NCI-H345 treated with DMSO at 0.1 percent for 48 hours (cell line): Measurements from ENCODE around the gene GNAT3.

ENCODE experiments used
- DNase-seq: peaks from one replicate; lab custom pipeline; 2025; ENCODE audit not compliant: unreplicated experiment; lab: John Stamatoyannopoulos, UW

Gene GNAT3

DNA sequence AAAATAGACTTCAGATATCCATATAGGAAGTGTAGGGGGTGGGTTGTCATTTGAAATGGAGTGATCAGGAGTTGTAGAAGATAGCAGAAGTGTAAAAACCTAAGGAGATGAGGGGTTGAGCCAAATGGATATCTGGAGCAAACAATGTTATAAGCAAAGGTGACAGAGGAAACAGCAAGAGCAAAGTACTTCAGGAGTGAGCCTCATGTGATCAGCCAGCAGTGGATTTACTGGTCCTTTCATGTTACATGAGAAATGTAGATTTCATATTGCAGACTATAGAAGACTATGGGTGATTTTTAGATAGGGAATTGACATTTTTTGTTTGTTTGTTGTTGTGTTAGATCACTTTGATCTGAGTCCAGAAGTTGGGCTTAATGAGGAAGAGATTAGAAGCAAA is 47.7 kb downstream of the GNAT3 start:
- no peak for DNase-seq

DNA sequence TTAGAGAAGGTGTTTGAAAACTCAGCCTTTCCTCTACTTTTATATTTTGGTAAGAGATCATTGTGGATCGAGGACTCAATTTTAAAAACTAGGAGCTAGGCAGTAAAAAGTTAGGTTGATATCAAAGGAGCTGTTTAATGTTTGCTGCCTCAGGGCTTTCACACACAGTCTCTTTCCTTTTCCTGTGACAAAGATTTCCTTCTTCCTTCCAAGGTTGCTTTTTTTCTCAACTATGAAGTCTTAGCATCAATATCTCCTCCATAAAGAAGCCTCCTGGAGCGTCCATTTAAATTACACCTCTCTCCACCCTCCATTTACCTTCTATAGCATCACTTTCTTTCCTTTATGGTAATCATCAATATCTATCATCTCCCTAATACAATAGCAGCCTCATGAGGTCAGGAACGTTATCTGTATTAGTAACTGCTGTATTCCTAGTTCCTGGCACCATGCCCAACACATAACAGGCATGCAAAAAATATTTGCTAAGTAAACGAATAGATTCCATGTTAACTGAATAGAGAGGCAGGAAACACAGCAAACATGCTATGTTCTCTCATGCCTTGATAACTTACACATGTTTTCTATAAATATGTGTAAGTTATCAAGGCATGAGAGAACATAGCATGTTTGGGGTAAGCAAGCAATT is 48.5 kb downstream of the GNAT3 start:
- DNase-seq, result no peak

DNA sequence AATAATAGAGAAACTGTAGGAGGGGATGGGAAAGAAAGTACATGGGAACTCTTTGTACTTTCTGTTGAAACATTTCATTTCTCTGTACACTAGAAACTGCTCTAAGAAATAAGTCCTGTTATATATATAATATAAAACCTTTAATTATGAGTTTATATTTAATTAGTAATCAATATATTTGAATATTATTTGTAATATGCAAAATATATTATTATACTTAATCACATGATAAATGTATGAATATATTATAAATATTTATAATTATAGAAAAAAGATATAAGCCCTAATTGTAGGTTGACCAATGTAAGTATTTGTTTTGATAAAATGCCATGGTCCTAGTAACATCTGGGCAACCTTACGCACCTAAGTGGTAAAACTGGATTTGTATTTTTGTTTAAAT is 51.0 kb downstream of the GNAT3 start:
- DNase-seq, result no peak

DNA sequence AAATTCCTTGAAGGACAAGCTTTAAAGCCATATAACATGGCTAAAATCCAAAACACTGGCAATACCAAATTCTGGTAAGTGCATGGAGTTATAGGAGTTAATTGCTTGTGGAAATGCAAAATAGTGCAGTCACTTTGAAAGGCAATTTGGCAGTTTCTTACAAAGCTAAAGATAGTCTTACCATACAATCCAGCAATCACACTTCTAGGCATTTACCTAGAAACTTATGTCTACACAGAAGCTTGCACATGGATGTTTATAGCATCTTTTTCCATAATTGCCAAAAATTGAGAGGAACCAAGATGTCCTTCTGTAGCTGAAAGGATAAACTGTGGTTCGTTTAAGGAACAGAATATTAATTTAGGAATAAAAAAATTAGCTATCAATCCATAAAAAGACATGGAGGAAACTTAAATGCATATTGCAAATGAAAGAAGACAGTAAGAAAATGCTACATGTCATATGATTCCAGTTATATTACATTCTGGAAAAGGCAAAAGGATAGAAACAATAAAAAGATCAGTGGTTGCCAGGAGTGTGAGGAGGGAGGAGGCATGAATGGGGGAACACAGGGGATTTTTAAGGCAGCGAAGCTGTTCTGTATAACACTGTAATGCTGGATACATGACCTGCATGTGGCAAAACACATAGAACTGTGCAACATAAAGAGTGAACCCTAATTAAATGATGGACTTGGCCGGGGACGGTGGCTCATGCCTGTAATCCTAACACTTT is 51.9 kb downstream of the GNAT3 start:
- no peak for DNase-seq

DNA sequence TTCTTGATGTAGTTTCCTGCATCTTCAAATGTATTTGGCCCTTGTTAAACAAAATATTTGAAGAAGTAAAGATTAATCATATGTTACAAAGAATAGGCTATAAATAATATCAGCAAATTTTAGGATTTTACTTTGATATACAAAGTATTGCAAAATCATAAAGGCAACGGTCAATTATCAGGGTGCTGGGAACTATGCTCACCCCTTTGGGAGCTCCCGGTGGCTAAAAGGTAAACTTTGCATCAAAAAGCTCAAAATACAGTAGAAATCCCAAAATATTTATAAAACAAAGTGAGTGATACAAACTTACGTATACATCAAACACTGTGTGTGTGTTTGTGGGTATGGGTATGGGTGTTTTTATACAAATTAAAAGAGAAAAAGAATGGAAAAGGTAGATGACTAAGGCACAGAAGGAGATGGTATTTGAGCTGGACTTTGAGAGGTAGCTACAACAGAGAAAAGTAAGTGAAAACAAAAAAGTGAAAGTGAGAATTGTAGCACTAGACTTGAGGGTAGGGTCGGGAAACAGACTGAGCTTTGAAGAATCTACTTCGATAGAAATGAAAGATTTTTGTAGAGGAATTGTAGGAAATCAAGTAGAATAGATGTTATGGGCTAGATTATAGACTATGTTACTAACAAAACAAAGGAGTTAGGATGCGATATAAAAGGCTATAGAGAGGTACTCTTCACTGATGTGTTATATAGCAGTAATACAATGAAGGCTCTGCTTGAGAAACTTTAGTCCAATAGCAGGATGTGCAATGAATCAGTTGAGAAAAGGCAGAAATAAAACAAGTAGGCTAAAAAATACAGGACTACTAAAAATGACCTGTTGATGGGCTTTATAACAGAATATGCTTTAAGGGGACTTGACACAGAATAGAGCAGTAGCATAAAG is 52.8 kb downstream of the GNAT3 start:
- DNase-seq, result no peak

DNA sequence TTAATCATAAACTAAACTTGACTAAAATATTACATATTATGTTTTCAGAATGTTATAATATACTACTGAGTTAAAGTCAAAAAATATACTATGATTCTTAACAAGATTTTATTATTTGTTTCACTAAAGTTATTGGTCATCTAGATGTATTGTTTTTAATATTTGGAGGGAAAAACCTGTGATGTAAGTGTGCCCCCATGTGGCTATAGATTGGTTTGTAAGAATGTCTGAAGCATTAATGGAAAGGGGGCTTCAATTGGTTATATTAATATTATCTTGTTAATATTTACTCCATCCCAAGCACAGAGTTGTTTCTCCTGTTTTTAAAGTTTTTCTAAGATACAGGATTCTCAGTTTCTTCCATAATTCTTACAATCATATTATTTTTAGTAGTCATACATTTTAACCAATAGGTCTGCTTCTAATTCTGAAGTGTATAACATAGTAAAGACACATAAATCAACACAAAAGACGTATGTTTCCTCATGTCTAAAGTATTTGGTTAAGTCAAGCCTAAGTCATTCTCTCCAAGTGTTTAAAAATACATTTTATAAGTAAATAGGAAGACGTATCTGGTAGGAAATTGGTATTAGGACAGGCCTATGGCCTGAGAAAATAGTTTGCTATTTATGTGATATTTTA is 58.0 kb downstream of the GNAT3 start:
- peak; percentile 14 for DNase-seq

DNA sequence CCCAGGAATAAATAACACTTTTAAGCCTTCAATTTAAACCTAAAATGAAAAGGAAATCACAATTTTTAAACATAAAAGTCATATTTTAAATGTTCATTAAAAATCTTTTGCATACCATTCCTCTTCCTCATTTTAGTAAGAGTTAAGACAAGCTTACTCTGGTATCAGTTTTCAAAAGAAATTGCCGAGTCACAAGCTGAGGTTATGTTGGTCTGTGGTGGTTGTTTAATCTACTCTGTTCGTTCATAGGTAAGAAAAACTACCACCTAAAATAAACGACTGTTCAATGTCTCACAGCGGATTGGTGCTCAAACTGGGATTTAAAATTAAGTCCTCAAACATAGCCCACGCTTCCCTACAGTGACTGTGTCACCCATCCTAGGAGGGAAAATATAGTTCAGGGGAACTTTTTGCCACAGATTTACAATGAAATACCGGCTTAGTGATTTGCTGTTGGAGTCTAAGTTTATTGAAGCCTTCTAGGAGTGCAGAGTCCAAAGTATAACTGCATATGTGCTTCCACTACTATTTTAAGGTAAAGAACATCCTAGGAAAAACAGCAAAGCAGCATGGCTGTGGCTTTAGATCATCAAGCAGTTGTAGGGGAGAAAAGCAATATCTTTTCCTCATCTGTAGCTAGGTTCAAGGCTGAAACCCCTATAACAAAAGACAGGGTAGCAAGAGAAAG is 61.1 kb downstream of the GNAT3 start:
- DNase-seq, result no peak

DNA sequence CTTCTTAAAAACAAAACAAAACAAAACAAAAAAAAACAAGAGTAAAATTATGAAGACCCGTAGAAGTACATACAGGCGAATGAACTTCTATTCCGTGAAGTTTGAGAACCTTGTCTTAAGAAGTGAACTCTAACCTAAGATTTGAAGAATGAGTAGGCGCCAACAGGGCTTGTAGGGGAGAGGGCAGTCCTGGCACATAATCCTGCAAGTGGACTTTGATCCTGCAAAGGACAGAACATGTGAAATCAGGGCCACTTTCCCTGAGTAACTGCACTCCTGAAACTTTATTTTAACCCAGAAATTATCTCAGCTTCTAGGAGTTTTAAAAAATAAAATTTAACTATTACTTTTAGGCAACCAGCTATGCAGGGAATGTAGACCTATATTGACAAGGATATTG is 62.0 kb downstream of the GNAT3 start:
- no peak for DNase-seq

DNA sequence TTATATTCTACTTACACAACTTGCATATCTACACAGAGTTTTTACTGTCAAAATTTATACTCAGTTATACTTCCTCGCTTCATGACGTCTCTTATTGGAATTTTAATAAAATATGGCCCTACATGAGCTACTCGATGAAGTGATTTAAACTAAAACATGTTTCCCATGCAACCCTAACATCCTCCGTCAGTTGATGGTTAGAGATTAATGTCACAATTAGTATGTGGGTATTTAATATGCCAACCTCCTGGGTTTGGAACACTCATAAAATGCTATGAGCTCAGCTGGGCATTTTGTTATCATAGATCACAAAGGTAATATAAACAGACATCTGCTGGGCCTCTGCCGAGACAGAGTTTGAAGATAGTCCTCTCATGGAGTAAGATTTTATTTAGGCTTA is 66.5 kb downstream of the GNAT3 start:
- DNase-seq, result no peak

DNA sequence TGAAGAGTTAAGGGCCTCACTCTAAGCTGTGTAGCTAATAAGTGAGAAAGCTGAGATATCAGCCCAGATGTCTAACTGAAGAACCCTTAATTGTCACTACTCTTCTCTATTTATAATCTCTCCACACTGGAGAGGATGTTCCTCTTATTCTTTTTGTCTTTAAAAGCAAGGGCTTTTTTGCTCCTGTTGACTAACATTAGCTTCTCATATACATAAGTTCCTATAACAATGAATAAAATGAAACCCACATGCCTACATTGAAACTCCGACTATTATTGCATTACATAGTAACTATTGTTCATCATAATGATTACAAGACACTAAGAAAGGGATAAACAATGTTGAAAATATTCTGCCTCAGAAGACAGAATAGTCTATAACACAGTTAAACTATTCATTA is 67.1 kb downstream of the GNAT3 start:
- DNase-seq, result no peak

DNA sequence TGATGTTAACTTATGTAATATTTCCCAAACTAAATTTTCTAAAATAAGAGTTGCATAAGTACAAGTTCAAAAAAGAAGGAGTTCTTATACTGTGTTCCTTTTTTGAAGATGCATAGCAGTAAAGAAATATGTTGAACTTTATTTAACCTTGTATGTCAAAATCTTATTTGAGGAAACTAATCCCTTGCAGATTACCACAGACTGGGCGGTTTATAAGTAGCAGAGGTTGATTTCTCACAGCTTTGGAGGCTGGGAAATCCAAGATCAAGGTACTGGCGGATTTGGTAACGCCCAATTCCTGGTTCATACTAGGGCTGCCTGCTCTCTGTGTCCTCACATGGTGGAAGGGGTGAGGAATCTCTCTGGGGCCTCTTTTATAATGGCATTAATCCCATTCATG is 68.5 kb downstream of the GNAT3 start:
- DNase-seq, result no peak

DNA sequence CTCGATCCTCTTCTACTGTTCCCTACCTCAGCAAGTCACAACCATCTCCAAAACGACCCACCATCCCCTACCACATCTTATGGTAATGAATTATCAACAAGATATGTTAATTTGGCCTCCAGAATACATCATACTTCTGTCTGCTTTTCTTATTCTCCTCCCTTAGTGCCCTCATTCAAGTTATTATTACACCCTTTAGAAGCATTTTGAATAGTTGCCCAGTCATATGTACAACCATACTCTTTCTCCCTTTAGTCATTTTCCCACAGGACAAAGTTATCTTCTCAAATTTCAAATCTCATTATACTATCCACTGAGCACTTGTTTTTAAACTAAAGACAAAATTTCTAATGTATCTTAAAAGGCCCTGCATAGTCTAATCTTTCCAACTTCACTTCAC is 71.0 kb downstream of the GNAT3 start:
- no peak for DNase-seq

DNA sequence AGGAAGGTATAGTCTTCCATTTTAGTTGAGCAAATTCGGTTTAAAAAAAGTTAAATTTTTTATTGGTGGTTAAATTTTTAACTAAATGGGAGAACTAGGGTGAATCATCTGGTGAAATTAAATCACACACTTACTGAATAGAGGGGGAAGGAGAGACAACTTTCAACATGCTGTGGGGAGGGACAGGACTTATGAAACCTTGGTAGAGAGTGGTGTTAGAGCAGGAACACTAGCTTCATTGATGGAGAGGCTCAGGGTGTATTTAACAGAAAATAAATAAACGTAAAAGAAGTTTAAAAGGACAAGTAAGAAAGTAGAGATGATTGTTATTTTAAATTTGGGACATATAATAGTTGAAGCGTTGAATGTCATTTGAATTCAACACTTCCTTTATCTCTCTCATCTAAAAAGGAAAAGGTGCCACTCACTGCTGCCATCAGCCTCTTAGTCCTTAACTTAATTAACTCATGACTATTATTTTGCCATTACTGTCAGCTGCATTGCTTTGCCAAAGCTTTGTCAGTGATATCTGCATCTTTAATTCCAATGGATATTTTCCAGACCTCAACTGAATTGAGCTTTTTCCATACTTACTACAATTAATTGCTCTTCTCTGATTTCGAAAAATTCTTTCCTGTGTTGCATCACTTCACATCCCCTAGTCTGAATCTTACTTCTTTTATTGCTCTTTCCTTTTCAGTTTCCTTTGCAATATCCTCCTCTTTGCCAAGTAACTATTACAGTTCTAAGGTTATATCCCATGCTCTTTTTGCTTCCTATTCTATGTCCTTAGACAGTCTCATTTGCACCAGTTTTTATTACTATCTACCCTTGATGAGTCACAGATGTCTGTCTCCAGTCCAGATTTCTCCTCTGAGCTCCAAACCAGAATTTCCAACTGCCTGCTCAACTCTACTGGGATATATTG is 71.7 kb downstream of the GNAT3 start:
- no peak for DNase-seq

DNA sequence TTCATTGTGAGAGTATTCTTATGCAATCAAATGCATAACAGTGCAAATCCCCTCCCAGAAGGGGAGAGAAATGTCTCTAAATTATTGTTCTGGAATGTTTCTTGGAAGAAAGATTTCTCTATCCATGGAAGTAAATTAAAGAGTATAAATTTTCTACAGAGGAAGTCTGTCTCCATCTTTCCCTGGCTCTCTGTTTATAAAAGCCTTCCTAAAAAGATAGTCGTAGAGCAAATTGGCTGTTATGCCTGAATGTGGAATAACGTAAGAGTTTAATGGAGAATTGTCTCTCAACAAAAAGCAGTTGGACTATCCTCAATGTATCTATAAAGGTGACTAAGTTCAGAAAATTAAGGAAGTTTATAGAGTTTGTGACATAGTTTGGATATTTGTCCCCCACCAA is 76.3 kb downstream of the GNAT3 start:
- no peak for DNase-seq

DNA sequence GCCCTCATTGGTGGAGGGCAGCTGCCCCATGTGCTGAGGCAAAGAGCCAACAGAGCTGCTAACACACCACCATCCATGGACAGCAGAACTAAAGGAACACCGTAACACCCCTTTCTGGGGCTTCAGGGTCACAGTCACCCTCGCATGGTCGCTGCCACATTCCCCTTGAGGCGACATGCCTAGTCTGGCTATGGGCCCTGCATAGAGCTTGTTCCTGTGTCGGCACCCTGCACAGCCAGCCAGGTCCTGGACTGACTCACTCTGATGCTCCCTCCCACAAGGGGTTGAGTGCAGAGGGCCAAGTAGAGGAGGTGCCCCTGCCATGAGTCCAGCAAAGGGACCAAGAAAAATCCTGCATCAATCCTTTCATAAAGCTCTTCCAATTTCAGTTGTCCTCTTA is 77.8 kb downstream of the GNAT3 start:
- DNase-seq, result no peak

DNA sequence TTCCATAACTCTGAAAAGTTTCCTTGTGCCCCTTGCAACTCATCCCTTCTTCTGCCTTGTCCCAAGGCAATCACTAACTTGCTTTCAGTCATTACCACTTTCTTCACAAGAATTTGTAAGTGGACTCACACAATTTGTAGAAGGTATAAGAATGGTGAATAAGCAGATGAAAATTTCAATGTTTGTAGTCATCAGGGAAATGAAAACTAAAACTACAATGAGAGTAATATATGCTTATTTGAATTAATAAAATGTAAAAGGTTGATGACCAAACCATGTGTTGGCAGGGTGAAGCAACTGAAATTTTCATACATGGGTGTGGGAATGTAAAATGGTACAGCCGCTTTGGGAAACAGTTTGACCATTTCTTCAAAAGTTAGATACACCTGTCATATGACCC is 79.7 kb downstream of the GNAT3 start:
- no peak for DNase-seq

DNA sequence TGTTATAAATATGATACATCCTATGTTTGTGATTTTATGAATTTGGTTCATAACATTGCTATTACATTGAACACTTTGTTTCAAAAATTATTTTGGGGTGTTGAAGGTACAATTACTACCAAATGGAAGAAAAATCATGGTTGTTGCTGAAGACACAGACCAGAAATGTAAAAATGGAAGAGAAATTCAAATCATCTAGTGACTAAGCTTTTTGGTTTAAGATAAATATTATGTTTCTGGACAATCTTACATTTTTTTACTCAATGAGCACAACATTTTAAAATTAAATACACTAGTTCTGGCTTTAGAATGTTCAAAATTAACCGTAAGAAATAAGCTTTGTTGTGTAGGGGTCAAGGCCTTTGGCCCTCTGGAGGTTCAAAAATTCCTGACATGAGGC is 82.7 kb downstream of the GNAT3 start:
- no peak for DNase-seq

DNA sequence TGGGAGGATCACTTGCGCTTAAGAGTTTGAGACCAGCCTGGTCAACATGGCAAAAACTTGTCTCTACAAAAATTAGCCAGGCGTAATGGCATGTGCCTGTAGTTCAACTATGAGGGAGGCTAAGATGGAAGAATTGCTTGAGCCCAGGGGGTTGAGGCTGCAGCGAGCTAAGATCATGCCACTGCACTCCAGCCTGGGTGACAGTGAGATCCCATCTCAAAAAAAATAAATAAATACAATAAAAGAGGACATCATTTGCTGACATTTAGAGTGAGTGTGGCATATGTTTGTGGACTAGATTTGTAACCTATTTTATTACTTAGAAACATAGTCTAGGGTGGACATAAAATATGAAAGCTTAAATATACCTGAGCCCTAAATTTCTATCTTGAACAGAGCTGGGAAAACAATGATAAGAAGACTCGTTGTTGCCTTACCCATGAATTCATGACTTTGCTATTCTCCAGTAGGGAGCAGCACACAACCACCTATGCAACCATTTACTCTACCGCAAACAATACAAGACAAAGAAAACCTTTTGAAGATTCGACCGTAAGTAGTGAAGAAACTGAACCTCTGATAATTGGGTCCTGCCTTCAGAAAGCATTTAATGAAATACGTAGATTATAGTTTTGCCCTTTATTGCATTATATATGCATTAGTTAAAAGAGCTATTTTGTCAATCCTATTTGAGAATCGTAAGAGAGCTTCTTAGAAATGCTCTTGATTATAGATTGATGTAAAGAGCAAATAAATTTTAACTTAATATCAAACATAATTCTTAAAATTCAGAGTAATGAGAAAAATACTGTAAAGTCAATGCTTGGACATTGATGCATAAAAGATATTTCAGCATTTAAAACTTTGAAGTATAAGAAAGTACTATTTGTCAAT is 83.5 kb downstream of the GNAT3 start:
- no peak for DNase-seq

DNA sequence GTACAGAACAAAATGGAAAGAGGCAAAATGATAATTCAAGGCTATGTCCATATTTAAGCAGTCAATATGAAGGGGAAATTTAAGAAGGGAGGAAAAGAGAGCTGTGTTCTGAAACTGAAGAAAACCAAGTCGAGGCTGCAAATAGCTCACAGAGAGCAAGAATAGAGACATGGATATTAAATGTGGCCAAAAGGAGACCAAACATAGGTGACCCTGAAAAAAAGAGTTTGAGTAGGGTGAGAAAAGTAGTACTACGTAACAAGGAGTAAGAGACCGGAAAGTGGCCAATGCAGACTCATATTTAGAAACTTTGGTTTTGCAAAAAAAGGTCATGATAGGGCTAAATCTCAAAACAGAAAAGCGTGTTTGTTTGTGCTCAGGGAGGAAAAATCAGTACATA is 84.6 kb downstream of the GNAT3 start:
- DNase-seq, result no peak
